Measurements from ENCODE around the gene NEAT1.

NEAT1 gene

DNA sequence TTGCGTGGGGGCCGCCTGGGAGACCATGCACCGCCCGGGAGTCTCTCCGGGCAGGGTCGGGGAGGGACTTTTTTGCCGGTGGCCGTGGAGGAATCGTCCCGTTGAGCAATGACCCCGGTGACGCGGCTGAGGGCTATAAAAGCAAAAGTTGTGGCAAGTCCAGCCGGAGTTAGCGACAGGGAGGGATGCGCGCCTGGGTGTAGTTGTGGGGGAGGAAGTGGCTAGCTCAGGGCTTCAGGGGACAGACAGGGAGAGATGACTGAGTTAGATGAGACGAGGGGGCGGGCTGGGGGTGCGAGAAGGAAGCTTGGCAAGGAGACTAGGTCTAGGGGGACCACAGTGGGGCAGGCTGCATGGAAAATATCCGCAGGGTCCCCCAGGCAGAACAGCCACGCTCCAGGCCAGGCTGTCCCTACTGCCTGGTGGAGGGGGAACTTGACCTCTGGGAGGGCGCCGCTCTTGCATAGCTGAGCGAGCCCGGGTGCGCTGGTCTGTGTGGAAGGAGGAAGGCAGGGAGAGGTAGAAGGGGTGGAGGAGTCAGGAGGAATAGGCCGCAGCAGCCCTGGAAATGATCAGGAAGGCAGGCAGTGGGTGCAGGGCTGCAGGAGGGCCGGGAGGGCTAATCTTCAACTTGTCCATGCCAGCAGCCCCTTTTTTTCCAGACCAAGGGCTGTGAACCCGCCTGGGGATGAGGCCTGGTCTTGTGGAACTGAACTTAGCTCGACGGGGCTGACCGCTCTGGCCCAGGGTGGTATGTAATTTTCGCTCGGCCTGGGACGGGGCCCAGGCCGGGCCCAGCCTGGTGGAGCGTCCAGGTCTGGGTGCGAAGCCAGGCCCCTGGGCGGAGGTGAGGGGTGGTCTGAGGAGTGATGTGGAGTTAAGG is at the start of gene NEAT1:
Gene NEAT1 (plus strand): TSS at position 166 of the 883 bp plus-strand sequence.
- DNase-seq: peak; percentile 94

DNA sequence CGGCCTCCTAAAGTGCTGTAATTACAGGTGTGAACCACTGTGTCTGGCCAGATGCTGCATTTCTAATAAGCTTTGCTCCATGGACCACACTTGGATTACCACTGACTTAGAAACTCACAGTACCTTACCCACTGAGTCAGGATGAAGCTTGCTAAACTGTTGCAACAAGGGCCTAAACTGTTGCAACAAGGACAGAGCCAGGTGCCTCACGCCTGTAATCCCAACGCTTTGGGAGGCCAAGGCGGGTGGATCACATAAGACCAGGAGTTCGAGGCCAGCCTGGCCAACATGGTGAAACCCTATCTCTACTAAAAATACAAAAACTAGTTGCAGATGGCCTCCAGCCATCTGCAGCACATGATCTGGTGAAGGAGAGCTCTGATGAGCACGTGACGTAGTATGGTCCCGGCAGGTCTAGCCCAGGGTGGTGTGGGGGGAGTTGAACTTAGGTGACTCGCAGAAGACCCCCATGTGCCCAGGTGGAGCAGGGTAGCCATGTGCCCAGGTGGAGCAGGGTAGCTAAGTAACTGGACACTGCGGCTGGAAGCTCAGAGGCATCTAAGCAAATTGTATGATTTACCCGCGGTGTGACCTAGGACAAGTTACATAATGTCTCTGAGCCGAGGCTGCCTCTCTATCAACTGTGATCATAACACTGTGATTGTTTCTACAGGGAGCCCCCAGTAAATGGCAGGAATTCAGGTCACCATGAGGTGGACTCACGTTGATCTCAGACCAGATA is 48.6 kb upstream of the NEAT1 start:
- DNase-seq: no peak

- no peak for DNase-seq
These were observed 47.6 kb upstream of the NEAT1 start for GRCh38 chr11:65375012-65375411.

- DNase-seq: no peak
These were observed 46.4 kb upstream of the NEAT1 start for GRCh38 chr11:65376138-65376713.

- DNase-seq: no peak
These were observed 45.6 kb upstream of the NEAT1 start for GRCh38 chr11:65377036-65377435.

GRCh38 chr11:65377777-65378176 is 44.8 kb upstream of the NEAT1 start:
- DNase-seq: no peak

DNA sequence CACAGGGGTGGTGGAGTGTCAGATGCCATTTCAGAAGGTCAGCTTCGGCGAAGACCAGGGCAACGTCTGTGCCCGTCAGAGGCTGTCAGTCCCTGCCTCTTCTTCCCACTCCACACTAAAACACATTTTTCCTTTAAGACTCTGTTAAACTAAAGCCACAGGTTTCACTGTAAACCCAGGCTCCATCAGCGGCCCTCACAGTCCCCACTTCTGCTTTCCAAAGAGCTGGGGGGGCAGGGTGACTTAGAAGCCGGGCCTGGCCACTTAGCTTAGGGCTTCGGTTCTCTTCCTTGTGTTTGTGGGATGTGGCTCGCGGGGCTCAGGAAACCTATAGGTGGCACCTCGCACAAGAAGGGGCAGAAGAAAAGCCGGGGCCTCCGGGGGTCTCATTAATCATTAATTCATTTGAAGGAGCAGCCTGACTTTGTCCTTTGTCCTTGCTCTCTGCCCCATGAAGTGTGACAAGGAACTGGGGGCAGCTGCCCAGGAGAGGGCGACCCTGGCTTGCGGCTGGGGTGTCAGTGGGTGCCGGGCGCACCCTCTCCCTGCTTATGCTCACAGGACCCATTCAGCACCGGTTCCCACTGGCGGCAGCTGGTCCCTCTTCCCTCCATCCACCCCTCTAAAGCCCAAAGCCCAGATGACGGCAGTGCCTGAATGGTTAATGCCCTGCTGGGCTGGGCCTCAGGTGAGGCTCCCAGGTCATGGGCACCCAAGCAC is 44.2 kb upstream of the NEAT1 start:
- DNase-seq: no peak

- no peak for DNase-seq
These were observed 43.5 kb upstream of the NEAT1 start for GRCh38 chr11:65378928-65379638.

DNA sequence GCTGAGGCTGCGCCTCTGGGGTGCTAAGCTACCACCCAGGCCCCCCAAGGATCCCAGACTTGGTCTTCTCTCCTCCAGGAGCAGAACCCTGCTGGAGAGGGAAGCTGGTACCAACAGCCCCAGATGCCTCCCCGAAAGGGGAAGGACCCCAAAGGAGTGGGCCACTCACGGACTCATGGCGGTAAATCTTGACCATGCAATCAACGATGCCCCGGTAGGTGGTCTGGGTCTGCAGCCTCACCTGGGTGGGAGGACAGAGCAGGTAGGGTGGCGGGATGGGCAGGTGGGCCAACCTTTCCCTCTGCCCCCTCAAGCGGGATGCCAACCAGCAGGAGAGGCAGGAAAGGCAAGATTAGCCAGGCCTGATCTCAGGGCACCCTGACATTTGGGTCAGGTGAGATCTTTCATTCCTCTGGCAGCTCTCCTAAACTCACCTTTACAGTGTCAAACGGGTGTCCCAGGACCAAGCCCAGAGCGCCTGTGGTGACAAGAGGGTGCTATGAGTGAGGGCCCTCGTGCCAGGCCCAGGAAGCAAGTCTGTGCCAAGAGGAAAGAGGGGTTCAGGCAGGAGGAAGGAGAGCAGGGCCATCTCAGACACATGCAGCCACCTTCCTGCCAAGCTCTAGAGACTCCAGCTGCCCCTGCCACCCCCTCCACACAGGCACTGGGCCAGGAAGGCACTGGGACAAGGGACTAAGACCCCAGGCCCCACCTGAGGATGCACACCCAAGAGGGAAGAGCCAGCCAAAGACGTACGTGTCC is 42.7 kb upstream of the NEAT1 start:
- no peak for DNase-seq

- no peak for DNase-seq
These were observed 42.0 kb upstream of the NEAT1 start for GRCh38 chr11:65380460-65381119.

DNA sequence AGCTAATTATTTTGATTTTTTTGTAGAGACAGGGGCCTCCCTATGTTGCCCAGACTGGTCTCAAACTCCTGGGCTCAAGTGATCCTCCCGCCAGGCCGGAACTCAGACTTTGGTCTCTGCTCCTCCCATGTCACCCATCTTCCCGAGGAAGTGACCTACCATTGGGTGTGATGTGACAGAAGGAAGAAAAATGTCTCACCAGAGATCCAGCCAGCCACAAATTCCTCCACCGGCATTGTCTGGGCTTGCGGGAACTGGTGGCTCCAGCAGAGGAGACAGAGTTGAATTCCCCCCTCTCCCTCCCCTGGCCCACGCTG is 40.9 kb upstream of the NEAT1 start:
- DNase-seq: no peak

DNA sequence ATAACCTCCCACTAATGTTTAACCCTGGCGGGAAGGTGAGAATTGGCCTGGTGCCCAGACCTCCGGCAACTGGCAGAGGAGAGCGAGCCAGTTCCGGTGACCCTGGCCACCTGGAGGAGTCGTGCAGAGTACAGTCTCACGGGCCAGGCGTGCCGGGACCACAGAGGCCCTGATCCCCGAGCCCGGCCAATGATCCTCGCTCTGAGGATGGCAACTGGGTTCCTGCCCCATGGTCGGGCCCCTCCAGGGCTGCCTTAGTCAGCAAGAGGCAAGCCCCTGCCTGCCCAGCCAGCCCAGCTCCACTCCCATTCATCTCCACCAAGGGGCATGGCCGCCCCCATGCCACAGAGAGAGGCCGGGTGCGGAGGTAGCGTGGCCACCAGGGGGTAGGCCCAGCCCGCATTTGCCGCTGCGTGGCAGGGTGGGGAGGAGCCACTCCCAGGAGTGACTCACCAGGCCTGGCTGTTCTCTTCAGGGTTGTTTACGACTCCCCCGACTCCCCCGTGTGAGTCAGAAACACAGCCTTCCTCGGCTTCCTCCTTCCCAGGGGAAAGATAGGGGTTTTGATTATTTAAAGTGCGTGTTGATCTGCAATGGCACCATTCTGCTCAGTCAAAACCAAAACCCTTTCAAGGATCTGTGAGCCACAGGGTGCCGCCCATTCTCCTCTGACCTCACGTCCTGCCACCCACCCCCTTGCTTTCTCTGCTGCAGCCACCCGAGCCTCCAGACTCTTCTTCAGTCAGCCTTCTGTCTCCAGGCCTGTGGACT is 40.4 kb upstream of the NEAT1 start, which contains the start of gene SLC25A45:
Gene SLC25A45 (minus strand): TSS at position 614 of the 771 bp plus-strand sequence. CDS start 695 bp downstream, outside the sequence.
- DNase-seq: peak; percentile 91

DNA sequence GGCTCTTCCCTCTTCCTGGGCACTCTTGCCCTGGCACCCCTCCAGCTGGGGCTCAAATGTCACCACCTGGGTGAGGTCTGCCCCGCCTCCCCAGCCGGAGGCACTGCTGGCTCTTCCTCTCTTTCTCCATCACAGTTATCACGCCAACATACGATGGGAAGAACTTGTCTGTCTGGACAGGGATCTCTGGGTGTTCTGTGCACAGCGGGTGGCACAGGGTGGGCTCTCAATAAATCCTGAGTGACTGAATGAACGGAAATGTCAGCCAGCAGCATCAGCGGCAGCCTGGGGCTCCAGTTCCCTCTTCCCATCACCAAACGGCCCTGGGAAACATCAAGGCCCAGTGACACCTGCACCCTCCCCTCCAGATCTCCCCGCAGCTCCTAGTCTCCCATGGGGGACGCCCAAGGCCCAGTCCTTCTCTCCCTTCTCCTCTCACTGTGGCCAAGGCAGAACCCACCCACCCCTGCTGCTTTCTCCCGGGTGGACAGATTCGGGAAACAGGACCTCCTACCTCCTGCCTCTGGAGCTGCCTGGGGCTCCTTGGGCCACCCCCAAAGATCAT is 39.7 kb upstream of the NEAT1 start:
- no peak for DNase-seq

DNA sequence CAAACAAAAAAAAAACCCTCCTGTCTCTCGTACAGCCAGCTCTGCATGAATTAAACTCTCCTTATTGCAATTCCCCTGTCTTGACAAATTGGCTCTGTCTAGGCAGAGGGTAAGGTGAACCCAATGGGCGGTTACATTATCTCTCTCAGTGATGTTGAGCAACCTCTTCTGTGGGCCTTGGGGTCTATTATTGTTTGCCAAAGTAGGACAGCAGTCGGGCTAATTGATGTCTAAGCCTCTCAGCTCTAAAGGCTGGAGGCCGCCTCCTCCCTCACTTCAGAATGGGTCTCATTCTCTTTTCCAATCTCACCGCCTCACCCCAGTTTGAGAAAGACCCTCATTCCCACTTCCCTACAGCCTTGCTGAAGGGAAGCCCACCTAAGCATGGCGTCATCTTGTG is 38.8 kb upstream of the NEAT1 start:
- DNase-seq: no peak

GRCh38 chr11:65384301-65384889 is 38.2 kb upstream of the NEAT1 start:
- DNase-seq: no peak

DNA sequence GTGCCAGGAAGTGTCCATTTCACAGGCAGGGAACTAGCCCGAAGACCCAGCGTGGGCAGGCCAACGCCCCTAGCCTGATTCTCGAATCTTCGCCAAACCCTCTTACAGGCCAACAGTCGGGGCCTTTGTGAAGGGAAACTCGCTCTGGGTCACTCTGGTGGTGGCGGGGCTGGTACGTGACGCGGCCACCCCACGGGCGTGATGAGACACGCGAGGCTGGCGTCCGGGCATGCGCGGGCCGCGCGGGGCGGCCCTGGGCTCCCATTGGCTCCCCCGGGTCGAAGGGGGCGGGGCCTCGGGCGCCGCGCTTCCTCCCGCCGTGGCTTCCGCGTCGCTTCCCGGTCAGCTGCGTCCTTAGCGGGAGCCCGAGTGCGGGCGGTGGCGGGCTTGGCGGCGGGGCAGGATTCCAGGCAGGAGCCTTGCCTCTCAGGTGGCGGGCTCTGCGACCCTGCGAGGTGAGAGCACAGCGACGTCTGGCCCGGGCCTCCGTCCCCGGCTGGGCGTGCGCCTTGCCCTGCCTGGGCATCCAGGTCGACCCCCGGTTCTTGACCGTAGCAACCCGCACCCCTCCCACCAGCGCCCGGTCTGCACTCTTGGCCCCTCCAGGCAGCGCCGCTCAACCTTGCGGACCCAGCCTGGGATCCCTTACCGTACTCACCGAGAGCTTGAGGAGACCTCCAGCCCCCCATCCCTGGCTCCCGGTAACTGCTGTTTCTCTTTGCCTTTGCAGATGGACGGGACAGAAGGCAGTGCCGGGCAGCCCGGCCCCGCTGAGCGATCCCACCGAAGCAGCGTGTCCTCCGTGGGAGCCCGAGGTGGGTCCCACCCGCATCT is 36.1 kb upstream of the NEAT1 start, which contains the start of gene FRMD8:
Gene FRMD8 (plus strand): TSS at position 331 of the 834 bp plus-strand sequence. CDS start 400 bp downstream, at position 731.
- DNase-seq: peak; percentile 85

DNA sequence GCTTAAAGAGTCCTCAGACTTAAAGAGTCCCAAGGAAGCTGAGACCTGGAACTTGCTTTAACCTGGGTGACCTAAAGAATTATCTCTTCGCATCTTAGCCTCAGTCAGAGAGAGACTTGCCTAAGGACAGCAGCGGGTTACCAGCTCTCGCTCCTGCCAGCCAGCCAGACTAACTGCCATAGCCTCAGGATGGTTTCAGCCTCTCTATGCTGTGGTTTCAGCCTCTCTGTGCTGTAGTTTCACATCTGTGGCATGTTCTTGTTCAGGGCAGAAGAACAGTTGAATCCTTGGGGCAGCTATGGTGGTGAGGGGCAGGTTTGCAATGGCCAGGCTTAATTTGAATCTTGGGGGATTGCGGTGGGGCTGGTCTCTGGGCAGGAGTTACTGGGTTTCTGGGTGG is 33.9 kb upstream of the NEAT1 start:
- no peak for DNase-seq

DNA sequence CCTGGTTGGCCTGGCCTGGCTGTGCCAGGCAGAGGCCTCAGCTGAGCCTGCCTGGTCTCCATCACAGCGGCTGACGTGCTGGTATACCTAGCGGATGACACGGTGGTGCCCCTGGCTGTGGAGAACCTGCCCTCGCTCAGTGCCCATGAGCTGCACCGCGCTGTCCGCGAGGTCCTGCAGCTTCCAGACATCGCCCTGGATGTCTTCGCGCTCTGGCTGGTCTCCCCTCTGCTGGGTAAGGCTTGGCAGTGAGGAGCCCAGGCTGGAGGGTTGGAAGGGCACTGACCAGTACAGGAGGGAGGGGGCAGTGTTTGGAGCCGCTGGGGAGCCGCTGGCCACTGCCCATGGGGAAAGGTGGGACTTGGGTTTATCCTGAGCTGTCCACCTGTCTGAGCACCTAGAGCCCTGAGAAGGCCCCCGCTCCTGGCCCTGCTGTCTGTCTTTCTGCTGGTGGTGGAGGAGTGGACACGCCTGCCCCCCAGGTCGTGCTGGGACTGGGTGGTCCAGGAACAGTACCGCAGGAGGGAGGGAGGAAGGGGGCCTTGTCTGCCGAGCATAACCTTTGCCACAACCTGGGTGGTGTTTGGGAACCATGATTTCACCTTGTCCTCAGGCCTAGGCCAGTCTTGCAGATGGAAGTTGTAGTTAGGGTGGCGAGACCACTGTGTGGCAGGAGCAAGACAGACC is 33.2 kb upstream of the NEAT1 start:
- no peak for DNase-seq
